Measurements from ENCODE around the gene MYL3.

DNA sequence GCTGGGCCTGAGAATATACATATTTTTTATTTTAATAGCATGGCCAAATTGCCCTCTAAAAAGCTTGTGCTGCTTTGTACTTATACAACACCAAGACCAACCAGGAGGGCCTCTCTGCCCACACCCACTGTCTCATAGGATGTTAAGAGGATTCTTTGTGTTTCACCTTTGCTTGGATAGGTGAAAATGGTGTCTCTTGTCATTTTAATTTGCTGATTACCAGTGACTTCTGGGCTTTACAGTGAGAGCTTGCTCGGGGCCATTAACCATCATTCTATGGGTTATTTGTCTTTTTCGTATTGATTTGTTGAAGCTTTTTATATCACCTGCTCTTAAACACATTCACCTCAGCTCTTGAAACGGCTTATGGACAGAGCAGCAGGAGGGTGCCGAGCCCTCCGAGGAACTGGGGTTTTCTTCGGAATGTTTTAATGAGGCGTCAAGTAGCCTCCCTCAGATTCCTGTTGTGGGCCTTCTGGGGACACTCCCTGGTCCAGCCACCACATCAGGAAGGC lies 24.8 kb upstream of the MYL3 start:
- TF ChIP-seq EP300 (IDR thresholded peaks at IDR 0.05; ENCODE audit: borderline replicate concordance) (no peak), NFIC (IDR thresholded peaks at IDR 0.05) (no peak)
